ENCODE results near the gene B3GNT5.

B3GNT5 gene

DNA sequence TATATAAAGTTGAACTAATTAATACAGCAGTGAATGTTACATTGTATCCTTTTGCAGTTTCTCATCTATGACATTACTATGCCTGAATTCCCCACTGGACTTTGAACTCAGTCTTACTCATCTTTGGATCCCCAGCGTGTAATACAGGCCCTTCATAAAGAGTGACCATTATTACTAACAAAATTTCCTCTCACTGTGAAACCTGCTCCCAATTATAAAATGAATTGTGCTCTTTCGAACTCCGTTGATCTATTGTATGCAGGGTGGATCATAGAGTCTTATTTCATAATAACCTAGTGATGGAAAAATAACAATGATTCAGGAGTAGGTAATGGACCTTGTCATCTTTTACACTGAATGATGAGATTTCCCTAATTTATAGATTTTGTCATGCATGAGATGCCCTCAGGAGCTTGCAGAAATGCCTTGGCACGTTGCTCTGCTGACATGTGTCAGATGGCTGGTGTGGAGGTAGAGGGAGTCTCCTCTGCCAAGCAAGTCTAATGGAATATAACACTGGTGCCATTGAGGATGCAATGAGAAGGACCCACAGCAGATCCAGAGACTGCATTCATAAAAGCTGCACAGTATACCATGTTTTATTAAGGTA is 25.5 kb downstream of the B3GNT5 start:
- Histone ChIP-seq H3K27ac (ENCODE audit: low read depth, low read length, severe bottlenecking) (no peak overlapping the region), H3K4me3 (ENCODE audit: extremely low read depth, insufficient read depth, low read length, poor library complexity, severe bottlenecking) (no peak overlapping the region), H3K36me3 (ENCODE audit: control insufficient read depth, insufficient read depth, low read length) (no peaks in the 10 kb centered on the region), H3K4me1 (ENCODE audit: control insufficient read depth, insufficient read depth, low read length, poor library complexity, severe bottlenecking) (no peaks in the 10 kb centered on the region), H3K9me3 (ENCODE audit: control insufficient read depth, low read length) (no peaks in the 10 kb centered on the region)
- 90 to 100% methylated on average over 2 of the region's 4 CpGs for WGBS, 2 experiments (ENCODE audit: insufficient coverage in 2 of 2)

DNA sequence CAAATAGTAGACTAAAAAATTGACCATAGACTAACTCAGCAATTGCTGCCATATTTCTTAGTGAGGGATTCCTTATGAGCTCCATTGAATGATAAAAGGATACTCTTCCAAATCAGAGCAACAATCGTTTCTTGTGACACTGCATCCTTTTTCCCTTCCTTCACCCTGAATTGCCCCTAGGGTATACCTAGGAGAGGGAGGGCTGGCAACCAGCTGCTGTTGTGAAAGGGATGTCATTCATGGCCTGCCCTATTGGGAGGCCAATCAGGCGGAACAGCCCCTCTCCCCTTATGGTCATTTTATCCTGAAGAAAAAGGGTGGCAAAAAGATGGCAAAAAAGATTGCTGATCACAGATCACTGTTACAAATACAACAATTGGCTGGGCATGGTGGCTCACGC is 26.3 kb downstream of the B3GNT5 start:
- Histone ChIP-seq H3K9me3 (ENCODE audit: control insufficient read depth, low read length) (no peaks in the 10 kb centered on the region), H3K27ac (ENCODE audit: low read depth, low read length, severe bottlenecking) (no peak overlapping the region), H3K4me3 (ENCODE audit: extremely low read depth, insufficient read depth, low read length, poor library complexity, severe bottlenecking) (no peak overlapping the region), H3K36me3 (ENCODE audit: control insufficient read depth, insufficient read depth, low read length) (no peaks in the 10 kb centered on the region), H3K4me1 (ENCODE audit: control insufficient read depth, insufficient read depth, low read length, poor library complexity, severe bottlenecking) (no peaks in the 10 kb centered on the region)
- WGBS, 2 experiments (ENCODE audit: insufficient coverage in 2 of 2) = 83 to 84% methylated on average over 2 to 3 of the region's 3 CpGs

DNA sequence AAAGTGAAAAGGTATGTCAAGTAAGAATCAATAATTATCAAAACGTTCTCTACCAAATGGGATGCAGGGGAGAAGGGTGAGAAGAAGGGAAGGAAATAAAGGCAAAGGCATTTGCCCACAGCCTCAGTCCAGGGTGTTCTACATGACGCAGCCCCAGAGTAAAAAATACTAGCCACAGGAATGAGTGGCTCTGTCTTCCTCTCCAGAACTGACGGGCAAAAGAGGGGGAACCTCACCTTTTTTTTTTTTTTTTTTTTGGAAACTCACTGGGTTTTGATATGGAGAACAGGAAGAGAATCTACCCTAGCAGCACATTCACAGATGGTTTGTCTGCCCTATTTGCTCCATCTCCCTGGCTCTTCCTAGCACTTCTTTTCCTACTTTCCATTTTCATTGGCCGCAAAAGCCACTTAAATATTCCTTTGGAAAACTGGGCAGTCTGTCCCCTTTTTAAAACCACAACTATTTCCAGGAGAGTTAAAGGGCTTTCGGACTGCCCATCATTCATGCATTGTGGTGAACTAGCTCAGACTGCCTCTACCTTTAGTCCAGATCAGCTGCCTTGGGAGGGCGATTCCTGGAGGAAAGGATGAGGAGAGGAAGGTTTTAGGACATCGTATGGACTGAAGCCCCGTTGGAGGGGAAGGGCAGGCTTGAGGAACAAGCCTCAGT is 28.2 kb downstream of the B3GNT5 start:
- Histone ChIP-seq H3K4me3 (ENCODE audit: extremely low read depth, insufficient read depth, low read length, poor library complexity, severe bottlenecking) (no peak overlapping the region), H3K4me1 (ENCODE audit: control insufficient read depth, insufficient read depth, low read length, poor library complexity, severe bottlenecking) (peaks cover 7% of the 10 kb centered on the region), H3K9me3 (ENCODE audit: control insufficient read depth, low read length) (no peaks in the 10 kb centered on the region), H3K27ac (ENCODE audit: low read depth, low read length, severe bottlenecking) (no peak overlapping the region), H3K36me3 (ENCODE audit: control insufficient read depth, insufficient read depth, low read length) (no peaks in the 10 kb centered on the region)
- 84 to 92% methylated on average over 6 to 7 of the region's 8 CpGs for WGBS, 2 experiments (ENCODE audit: insufficient coverage in 2 of 2)

DNA sequence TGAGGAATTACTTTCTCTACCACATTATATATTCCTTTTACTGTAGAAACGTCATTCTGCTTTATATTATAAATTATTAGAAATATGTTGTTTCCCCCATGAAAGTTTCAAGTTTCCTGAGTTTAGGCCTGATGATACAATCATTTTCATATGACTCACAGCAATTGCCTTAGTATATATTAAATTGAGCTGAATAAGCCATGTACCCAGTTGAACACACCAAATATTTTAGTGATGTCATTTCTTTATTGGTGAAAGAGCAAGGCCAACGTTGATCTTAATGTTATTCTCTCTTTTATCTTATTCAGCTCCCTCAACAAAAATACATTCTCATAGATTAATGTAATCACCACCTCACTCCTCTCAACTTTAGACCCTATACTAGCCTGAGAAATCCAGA is 30.8 kb downstream of the B3GNT5 start:
- Histone ChIP-seq H3K36me3 (ENCODE audit: control insufficient read depth, insufficient read depth, low read length) (no peaks in the 10 kb centered on the region), H3K27ac (ENCODE audit: low read depth, low read length, severe bottlenecking) (no peak overlapping the region), H3K9me3 (ENCODE audit: control insufficient read depth, low read length) (no peaks in the 10 kb centered on the region), H3K4me1 (ENCODE audit: control insufficient read depth, insufficient read depth, low read length, poor library complexity, severe bottlenecking) (peaks cover 7% of the 10 kb centered on the region), H3K4me3 (ENCODE audit: extremely low read depth, insufficient read depth, low read length, poor library complexity, severe bottlenecking) (no peak overlapping the region)
- WGBS, 2 experiments (ENCODE audit: insufficient coverage in 2 of 2) = 100% methylated on average over 1 of the region's 2 CpGs; no CpG with 5 or more reads in 1 of the 2 experiments

DNA sequence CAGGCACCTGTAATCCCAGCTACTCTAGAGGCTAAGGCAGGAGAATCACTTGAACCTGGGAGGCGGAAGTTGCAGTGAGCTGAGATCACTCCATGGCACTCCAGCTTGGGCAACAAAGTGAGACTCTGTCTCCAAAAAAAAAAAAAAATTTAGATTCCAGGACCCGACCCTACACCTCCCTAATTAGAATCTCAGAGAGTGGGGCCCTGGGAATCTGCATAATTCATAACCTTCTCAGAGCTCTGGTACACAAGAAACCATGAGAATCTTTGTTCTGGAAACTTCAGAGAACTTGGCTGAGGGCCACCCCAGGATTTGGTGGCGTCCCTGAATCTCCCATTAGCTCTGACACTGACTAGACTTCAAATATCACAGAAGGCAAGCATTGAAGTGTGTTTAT is 31.5 kb downstream of the B3GNT5 start:
- Histone ChIP-seq H3K4me1 (ENCODE audit: control insufficient read depth, insufficient read depth, low read length, poor library complexity, severe bottlenecking) (peaks cover 7% of the 10 kb centered on the region), H3K4me3 (ENCODE audit: extremely low read depth, insufficient read depth, low read length, poor library complexity, severe bottlenecking) (no peak overlapping the region), H3K27ac (ENCODE audit: low read depth, low read length, severe bottlenecking) (no peak overlapping the region), H3K9me3 (ENCODE audit: control insufficient read depth, low read length) (no peaks in the 10 kb centered on the region), H3K36me3 (ENCODE audit: control insufficient read depth, insufficient read depth, low read length) (no peaks in the 10 kb centered on the region)
- WGBS, 2 experiments (ENCODE audit: insufficient coverage in 2 of 2) = 100% methylated on average over 1 to 2 of the region's 3 CpGs

GRCh38 chr3:183285318-183285717 is 32.3 kb downstream of the B3GNT5 start:
- 89 to 100% methylated on average over 1 of the region's 1 CpG for WGBS, 2 experiments (ENCODE audit: insufficient coverage in 2 of 2)
- Histone ChIP-seq H3K4me1 (ENCODE audit: control insufficient read depth, insufficient read depth, low read length, poor library complexity, severe bottlenecking) (peaks cover 7% of the 10 kb centered on the region), H3K9me3 (ENCODE audit: control insufficient read depth, low read length) (no peaks in the 10 kb centered on the region), H3K36me3 (ENCODE audit: control insufficient read depth, insufficient read depth, low read length) (no peaks in the 10 kb centered on the region), H3K4me3 (ENCODE audit: extremely low read depth, insufficient read depth, low read length, poor library complexity, severe bottlenecking) (no peak overlapping the region), H3K27ac (ENCODE audit: low read depth, low read length, severe bottlenecking) (peak overlapping the region; percentile 51)

GRCh38 chr3:183285828-183286457 is 32.9 kb downstream of the B3GNT5 start:
- Histone ChIP-seq H3K4me1 (ENCODE audit: control insufficient read depth, insufficient read depth, low read length, poor library complexity, severe bottlenecking) (peaks cover 7% of the 10 kb centered on the region), H3K36me3 (ENCODE audit: control insufficient read depth, insufficient read depth, low read length) (no peaks in the 10 kb centered on the region), H3K9me3 (ENCODE audit: control insufficient read depth, low read length) (no peaks in the 10 kb centered on the region), H3K27ac (ENCODE audit: low read depth, low read length, severe bottlenecking) (peak overlapping the region; percentile 51), H3K4me3 (ENCODE audit: extremely low read depth, insufficient read depth, low read length, poor library complexity, severe bottlenecking) (no peak overlapping the region)
- WGBS, 2 experiments (ENCODE audit: insufficient coverage in 2 of 2) = 56 to 57% methylated on average over 5 to 7 of the region's 10 CpGs

DNA sequence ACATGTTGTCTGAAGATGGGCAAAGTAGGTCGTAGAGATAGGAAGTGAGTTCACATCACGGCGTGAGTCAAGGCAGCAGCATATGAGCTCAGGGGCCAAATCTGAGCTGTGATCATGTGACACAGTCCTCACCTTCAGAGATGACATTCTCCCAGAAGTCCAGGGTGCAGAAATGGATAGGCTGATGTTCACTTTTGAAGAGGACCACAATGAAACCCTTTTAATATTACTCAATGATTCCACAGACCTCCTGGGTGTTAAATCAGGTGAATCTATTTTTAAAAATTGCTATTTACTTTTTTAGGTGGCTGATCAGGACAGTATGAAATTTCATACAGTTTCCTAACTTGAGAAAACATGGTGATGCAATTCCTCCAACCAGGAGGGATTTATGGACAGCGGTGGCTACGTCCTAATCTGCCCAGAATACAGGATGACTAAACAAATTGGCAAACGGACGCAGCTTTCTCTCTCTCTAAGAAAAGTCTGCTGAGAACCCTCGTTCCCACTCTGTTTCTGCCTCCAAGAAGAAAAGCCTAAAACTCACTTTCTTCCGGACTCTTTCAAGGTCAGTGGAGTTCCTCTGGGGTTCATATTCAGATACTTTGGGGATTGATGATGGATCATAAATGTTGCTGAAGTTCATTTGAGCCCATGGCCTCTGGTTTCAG is 34.4 kb downstream of the B3GNT5 start:
- Histone ChIP-seq H3K4me1 (ENCODE audit: control insufficient read depth, insufficient read depth, low read length, poor library complexity, severe bottlenecking) (peaks cover 7% of the 10 kb centered on the region), H3K36me3 (ENCODE audit: control insufficient read depth, insufficient read depth, low read length) (no peaks in the 10 kb centered on the region), H3K9me3 (ENCODE audit: control insufficient read depth, low read length) (no peaks in the 10 kb centered on the region), H3K27ac (ENCODE audit: low read depth, low read length, severe bottlenecking) (no peak overlapping the region), H3K4me3 (ENCODE audit: extremely low read depth, insufficient read depth, low read length, poor library complexity, severe bottlenecking) (no peak overlapping the region)
- 97 to 99% methylated on average over 7 to 8 of the region's 9 CpGs for WGBS, 2 experiments (ENCODE audit: insufficient coverage in 2 of 2)

- no CpG with 5 or more reads among the region's 2 CpGs for WGBS, 2 experiments (ENCODE audit: insufficient coverage in 2 of 2)
- H3K36me3 ChIP-seq (ENCODE audit: control insufficient read depth, insufficient read depth, low read length) = no peaks in the 10 kb centered on the region
Measured at GRCh38 chr3:183288117-183288516, 35.1 kb downstream of the B3GNT5 start.

GRCh38 chr3:183290216-183290615 is 37.2 kb downstream of the B3GNT5 start:
- WGBS, 2 experiments (ENCODE audit: insufficient coverage in 2 of 2) = 87 to 100% methylated on average over 2 of the region's 2 CpGs

More at GRCh38 chr3:183288117-183288516, 35.1 kb downstream of the B3GNT5 start:
- H3K27ac ChIP-seq (ENCODE audit: low read depth, low read length, severe bottlenecking) = no peak overlapping the region
- H3K4me1 ChIP-seq (ENCODE audit: control insufficient read depth, insufficient read depth, low read length, poor library complexity, severe bottlenecking) = peaks cover 7% of the 10 kb centered on the region
- no peak overlapping the region for H3K4me3 ChIP-seq (ENCODE audit: extremely low read depth, insufficient read depth, low read length, poor library complexity, severe bottlenecking)
- no peaks in the 10 kb centered on the region for H3K9me3 ChIP-seq (ENCODE audit: control insufficient read depth, low read length)

More at GRCh38 chr3:183290216-183290615, 37.2 kb downstream of the B3GNT5 start:
- Histone ChIP-seq H3K4me3 (ENCODE audit: extremely low read depth, insufficient read depth, low read length, poor library complexity, severe bottlenecking) (no peak overlapping the region), H3K36me3 (ENCODE audit: control insufficient read depth, insufficient read depth, low read length) (no peaks in the 10 kb centered on the region), H3K9me3 (ENCODE audit: control insufficient read depth, low read length) (no peaks in the 10 kb centered on the region), H3K4me1 (ENCODE audit: control insufficient read depth, insufficient read depth, low read length, poor library complexity, severe bottlenecking) (peaks cover 4% of the 10 kb centered on the region), H3K27ac (ENCODE audit: low read depth, low read length, severe bottlenecking) (no peak overlapping the region)

All from mesodermal cell (in vitro differentiated cells).